ENCODE data around the gene FCHO2.
A peak's percentile ranks its signal among the peaks of the same experiment; 100 is the strongest.

The FCHO2 gene

GRCh38 chr5:73067213-73067612, 111.4 kb downstream of the FCHO2 start:
- DNase-seq (ENCODE audit: low read depth), result peak; percentile 2
- in situ Hi-C loops (cut with HindIII; ENCODE audit: low sequenced_read_pairs), result no loop called here
- no peak overlapping the region for H3K4me3 ChIP-seq (ENCODE audit: low read depth, low read length)
- TF ChIP-seq, protein P1, sequence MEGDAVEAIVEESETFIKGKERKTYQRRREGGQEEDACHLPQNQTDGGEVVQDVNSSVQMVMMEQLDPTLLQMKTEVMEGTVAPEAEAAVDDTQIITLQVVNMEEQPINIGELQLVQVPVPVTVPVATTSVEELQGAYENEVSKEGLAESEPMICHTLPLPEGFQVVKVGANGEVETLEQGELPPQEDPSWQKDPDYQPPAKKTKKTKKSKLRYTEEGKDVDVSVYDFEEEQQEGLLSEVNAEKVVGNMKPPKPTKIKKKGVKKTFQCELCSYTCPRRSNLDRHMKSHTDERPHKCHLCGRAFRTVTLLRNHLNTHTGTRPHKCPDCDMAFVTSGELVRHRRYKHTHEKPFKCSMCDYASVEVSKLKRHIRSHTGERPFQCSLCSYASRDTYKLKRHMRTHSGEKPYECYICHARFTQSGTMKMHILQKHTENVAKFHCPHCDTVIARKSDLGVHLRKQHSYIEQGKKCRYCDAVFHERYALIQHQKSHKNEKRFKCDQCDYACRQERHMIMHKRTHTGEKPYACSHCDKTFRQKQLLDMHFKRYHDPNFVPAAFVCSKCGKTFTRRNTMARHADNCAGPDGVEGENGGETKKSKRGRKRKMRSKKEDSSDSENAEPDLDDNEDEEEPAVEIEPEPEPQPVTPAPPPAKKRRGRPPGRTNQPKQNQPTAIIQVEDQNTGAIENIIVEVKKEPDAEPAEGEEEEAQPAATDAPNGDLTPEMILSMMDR (IDR thresholded peaks at IDR 0.05; ENCODE audit: low read depth, low read length, missing control alignments), result no peak

- no peak overlapping the region for H3K4me3 ChIP-seq (ENCODE audit: low read depth, low read length)
- in situ Hi-C loops (cut with HindIII; ENCODE audit: low sequenced_read_pairs), result no loop called here
- TF ChIP-seq, protein P1 (IDR thresholded peaks at IDR 0.05; ENCODE audit: low read depth, low read length, missing control alignments), result no peak
- no peak for DNase-seq (ENCODE audit: low read depth)
Observed at GRCh38 chr5:73081093-73081492, 125.3 kb downstream of the FCHO2 start.

GRCh38 chr5:73088026-73088425, 132.2 kb downstream of the FCHO2 start:
- no peak overlapping the region for H3K4me3 ChIP-seq (ENCODE audit: low read depth, low read length)
- TF ChIP-seq, protein P1 (IDR thresholded peaks at IDR 0.05; ENCODE audit: low read depth, low read length, missing control alignments), result no peak
- in situ Hi-C loops (cut with HindIII; ENCODE audit: low sequenced_read_pairs), result no loop called here
- no peak for DNase-seq (ENCODE audit: low read depth)

DNA sequence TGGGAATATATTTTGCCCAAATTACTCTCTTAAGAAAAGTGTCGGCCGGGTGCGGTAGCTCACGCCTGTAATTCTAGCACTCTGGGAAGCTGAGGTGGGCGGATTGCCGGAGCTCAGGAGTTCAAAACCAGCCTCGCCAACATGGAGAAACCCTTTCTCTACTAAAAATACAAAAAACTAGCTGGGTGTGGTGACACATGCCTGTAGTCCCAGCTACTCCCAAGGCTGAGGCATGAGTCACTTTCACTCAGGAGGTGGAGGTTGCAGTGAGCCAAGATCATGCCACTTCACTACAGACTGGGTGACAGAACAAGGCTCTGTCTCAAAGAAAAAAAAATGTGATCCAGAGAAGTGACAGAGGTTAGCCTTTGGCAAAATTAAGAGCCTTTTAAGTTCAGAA, 138.1 kb downstream of the FCHO2 start:
- no peak overlapping the region for H3K4me3 ChIP-seq (ENCODE audit: low read depth, low read length)
- peak; percentile 3 for DNase-seq (ENCODE audit: low read depth)
- in situ Hi-C loops (cut with HindIII; ENCODE audit: low sequenced_read_pairs), result no loop called here
- TF ChIP-seq, protein P1 (IDR thresholded peaks at IDR 0.05; ENCODE audit: low read depth, low read length, missing control alignments), result no peak

- TF ChIP-seq, protein P1 (IDR thresholded peaks at IDR 0.05; ENCODE audit: low read depth, low read length, missing control alignments), result no peak
- no peak for DNase-seq (ENCODE audit: low read depth)
- in situ Hi-C loops (cut with HindIII; ENCODE audit: low sequenced_read_pairs), result no loop called here
- no peak overlapping the region for H3K4me3 ChIP-seq (ENCODE audit: low read depth, low read length)
Observed at GRCh38 chr5:73094415-73094814, 138.6 kb downstream of the FCHO2 start.

- no peak for DNase-seq (ENCODE audit: low read depth)
- TF ChIP-seq, protein P1 (IDR thresholded peaks at IDR 0.05; ENCODE audit: low read depth, low read length, missing control alignments), result no peak
- H3K4me3 ChIP-seq (ENCODE audit: low read depth, low read length), result no peak overlapping the region
- in situ Hi-C loops (cut with HindIII; ENCODE audit: low sequenced_read_pairs), result no loop called here
Observed at GRCh38 chr5:73095564-73096238, 139.9 kb downstream of the FCHO2 start.

Measured in astrocyte of the cerebellum (primary cell).